MM.1S (cell line): ENCODE results near the gene SRRM3.
A peak's percentile ranks its signal among the peaks of the same experiment; 100 is the strongest.

ENCODE experiments used
- DNase-seq: peaks from one replicate; pipeline ENCODE4 v3.0.0-alpha.2; 2015
- H2AFZ ChIP-seq: fragments of 300-600 bp; sonication (generic); 2 replicates; pipeline ENCODE4 v1.6.0; 2016; ENCODE audit warnings: antibody characterized with exemption, low read length
- H3F3A ChIP-seq: fragments of 300-600 bp; sonication (generic); 2 replicates; pipeline ENCODE4 v1.6.1; 2016; ENCODE audit warnings: mild to moderate bottlenecking, antibody characterized with exemption, low read length, moderate library complexity, mixed read lengths; ENCODE audit not compliant: insufficient read depth
- H3K27ac ChIP-seq: fragments of 300-600 bp; sonication (generic); 2 replicates; pipeline ENCODE4 v1.5.1; 2016; ENCODE audit warnings: mild to moderate bottlenecking, low read length
- H3K27me3 ChIP-seq: fragments of 300-600 bp; sonication (generic); replicated peaks from 2 replicates; pipeline ENCODE4 v1.6.0; 2016; ENCODE audit warnings: low read length; ENCODE audit not compliant: insufficient read depth
- H3K36me3 ChIP-seq: fragments of 300-600 bp; sonication (generic); replicated peaks from 2 replicates; pipeline ENCODE4 v1.6.1; 2016; ENCODE audit warnings: mild to moderate bottlenecking, low read length, mixed read lengths; ENCODE audit not compliant: insufficient read depth
- H3K4me1 ChIP-seq: fragments of 300-600 bp; sonication (generic); 2 replicates; pipeline ENCODE4 v1.6.1; 2016; ENCODE audit warnings: low read length, mixed read lengths
- H3K4me2 ChIP-seq: fragments of 300-600 bp; sonication (generic); 2 replicates; pipeline ENCODE4 v1.6.0; 2016; ENCODE audit warnings: low read depth, low read length
- H3K4me3 ChIP-seq: fragments of 300-600 bp; sonication (generic); 2 replicates; pipeline ENCODE4 v1.5.1; 2016; ENCODE audit warnings: low read length, mixed read lengths
- H3K79me2 ChIP-seq: fragments of 300-600 bp; sonication (generic); 2 replicates; pipeline ENCODE4 v1.6.1; 2016; ENCODE audit warnings: mixed run types, low read length, mixed read lengths
- H3K9ac ChIP-seq: fragments of 300-600 bp; sonication (generic); 2 replicates; pipeline ENCODE4 v1.6.1; 2016; ENCODE audit warnings: low read length, mixed read lengths
- H3K9me2 ChIP-seq: fragments of 300-600 bp; sonication (generic); replicated peaks from 2 replicates; pipeline ENCODE4 v1.6.1; 2016; ENCODE audit warnings: mild to moderate bottlenecking, low read length, mixed read lengths; ENCODE audit not compliant: insufficient read depth
- H3K9me3 ChIP-seq: fragments of 300-600 bp; sonication (generic); replicated peaks from 2 replicates; pipeline ENCODE4 v1.6.1; 2016; ENCODE audit warnings: mild to moderate bottlenecking, low read length, mixed read lengths; ENCODE audit not compliant: insufficient read depth
- H4K20me1 ChIP-seq: fragments of 300-600 bp; sonication (generic); 2 replicates; pipeline ENCODE4 v1.6.1; 2016; ENCODE audit warnings: mild to moderate bottlenecking, low read length, moderate library complexity, mixed read lengths; ENCODE audit not compliant: insufficient read depth
- EZH2 ChIP-seq: fragments of 300-600 bp; sonication (generic); optimal IDR thresholded peaks from 2 replicates; pipeline ENCODE3; 2017; ENCODE audit warnings: low read depth, mild to moderate bottlenecking, antibody characterized with exemption, low read length, mixed read lengths
- EZH2phosphoT487 ChIP-seq: fragments of 300-600 bp; sonication (generic); IDR thresholded peaks from 2 replicates; pipeline ENCODE4 v1.6.1; 2018; ENCODE audit warnings: antibody characterized with exemption, low read length
- TF ChIP-seq, protein P1 (sequence below): fragments of 300-600 bp; sonication (generic); IDR thresholded peaks from 2 replicates; pipeline ENCODE4 v1.5.1; 2016; ENCODE audit warnings: antibody characterized with exemption, low read length, mixed read lengths

The SRRM3 gene

DNA sequence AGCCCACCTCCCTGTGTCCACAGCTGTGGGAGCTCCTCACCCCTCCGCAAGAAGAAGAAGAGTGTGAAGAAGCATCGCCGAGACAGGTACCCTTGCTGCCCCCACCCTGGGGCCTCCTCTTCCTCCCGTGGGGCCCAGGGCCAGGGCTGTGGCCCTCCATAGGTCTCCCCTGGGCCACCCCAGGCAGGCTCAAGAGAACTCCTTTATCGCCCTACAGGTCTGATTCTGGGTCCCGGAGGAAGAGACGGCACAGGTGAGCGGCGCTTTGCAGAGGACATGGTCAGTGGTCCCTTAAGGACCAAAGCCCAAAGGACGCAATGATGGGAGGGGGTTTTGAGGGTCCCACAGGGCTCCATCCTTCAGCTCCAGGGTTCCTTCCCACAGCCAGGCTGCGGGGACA lies 59.6 kb downstream of the SRRM3 start:
- Histone ChIP-seq H3K36me3 (no peaks in the 10 kb centered on the region), H3K9me2 (no peaks in the 10 kb centered on the region), H3K4me2 (no peak overlapping the region), H3K27me3 (peaks cover 22% of the 10 kb centered on the region), H3K4me1 (no peaks in the 10 kb centered on the region), H3K27ac (no peak overlapping the region), H4K20me1 (no peaks in the 10 kb centered on the region), H3K79me2 (no peaks in the 10 kb centered on the region), H3K9me3 (no peaks in the 10 kb centered on the region), H3K9ac (no peak overlapping the region), H2AFZ (no peak overlapping the region), H3K4me3 (no peak overlapping the region), H3F3A (no peaks in the 10 kb centered on the region)
- TF ChIP-seq EZH2phosphoT487 (no peak), EZH2 (no peak)
- TF ChIP-seq, protein P1, sequence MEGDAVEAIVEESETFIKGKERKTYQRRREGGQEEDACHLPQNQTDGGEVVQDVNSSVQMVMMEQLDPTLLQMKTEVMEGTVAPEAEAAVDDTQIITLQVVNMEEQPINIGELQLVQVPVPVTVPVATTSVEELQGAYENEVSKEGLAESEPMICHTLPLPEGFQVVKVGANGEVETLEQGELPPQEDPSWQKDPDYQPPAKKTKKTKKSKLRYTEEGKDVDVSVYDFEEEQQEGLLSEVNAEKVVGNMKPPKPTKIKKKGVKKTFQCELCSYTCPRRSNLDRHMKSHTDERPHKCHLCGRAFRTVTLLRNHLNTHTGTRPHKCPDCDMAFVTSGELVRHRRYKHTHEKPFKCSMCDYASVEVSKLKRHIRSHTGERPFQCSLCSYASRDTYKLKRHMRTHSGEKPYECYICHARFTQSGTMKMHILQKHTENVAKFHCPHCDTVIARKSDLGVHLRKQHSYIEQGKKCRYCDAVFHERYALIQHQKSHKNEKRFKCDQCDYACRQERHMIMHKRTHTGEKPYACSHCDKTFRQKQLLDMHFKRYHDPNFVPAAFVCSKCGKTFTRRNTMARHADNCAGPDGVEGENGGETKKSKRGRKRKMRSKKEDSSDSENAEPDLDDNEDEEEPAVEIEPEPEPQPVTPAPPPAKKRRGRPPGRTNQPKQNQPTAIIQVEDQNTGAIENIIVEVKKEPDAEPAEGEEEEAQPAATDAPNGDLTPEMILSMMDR = no peak
- no peak for DNase-seq

DNA sequence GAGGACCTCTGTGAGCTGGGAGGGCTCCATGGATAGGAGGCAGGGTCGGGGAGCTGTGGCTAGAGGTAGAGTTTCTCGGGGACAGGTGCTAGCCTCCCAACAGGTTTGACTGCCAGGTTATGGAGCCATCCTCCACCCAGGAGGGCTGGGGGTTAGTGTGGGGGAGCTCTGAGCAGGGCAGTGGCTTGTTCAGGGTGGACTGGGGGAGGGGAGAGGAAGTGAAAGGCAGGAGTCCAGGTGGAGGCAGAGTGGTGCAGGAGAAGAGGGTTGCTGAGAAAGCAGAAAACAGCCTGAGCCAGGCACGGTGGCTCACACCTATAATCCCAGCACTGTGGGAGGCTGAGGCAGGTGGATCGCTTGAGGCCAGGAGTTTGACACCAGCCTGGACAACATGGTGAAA lies 60.2 kb downstream of the SRRM3 start:
- no peaks in the 10 kb centered on the region for H3K79me2 ChIP-seq

DNA sequence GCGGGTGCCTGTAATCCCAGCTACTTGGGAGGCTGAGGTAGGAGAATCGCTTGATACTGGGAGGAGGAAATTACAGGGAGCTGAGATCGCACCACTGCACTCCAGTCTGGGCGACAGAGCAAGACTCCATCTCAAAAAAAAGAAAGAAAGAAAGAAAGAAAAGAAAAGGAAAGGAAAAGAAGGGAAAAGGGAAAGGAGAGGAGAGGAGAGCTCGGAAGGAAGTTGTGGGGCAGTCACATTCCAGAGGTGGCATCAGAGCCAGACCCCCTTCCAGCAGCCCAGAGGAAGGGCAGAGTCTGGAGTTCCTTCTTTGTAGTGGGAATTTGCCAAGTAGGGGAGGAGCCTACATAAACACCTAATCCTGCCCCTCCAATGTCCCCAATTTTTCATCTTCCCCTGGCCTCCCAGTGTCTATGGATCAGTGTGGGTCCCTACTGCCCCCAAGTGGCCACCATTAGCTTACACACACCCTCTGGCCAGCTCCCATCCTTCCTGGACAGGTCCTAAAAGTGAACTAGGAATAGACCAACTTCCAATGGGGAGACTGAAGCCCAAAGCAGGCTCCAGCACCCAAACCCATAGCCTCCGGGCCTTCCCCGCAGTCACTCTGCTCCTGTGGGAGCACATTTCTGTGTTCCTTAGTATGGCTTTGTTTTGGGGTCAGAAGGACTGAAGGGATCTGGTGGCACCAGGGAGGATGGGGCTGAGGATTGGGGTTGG lies 61.1 kb downstream of the SRRM3 start:
- no peak overlapping the region for H3K4me2 ChIP-seq
- H3K79me2 ChIP-seq = no peaks in the 10 kb centered on the region
- H3K27ac ChIP-seq = no peak overlapping the region
- no peak overlapping the region for H3K4me3 ChIP-seq
- H3K27me3 ChIP-seq = peaks cover 20% of the 10 kb centered on the region
- no peak for TF ChIP-seq EZH2
- TF ChIP-seq, protein P1 = peak; percentile 74
- no peaks in the 10 kb centered on the region for H4K20me1 ChIP-seq
- H3K36me3 ChIP-seq = no peaks in the 10 kb centered on the region
- no peaks in the 10 kb centered on the region for H3K9me2 ChIP-seq
- no peak overlapping the region for H2AFZ ChIP-seq
- H3K4me1 ChIP-seq = no peaks in the 10 kb centered on the region
- H3F3A ChIP-seq = no peaks in the 10 kb centered on the region
- H3K9ac ChIP-seq = no peak overlapping the region
- no peaks in the 10 kb centered on the region for H3K9me3 ChIP-seq
- peak; percentile 52 for DNase-seq

More for the DNA sequence above, 60.2 kb downstream of the SRRM3 start:
- H3K27me3 ChIP-seq = peaks cover 24% of the 10 kb centered on the region
- no peak overlapping the region for H3K4me3 ChIP-seq
- TF ChIP-seq EZH2phosphoT487 (no peak), EZH2 (no peak)
- TF ChIP-seq, protein P1 = no peak
- no peaks in the 10 kb centered on the region for H4K20me1 ChIP-seq
- H3K27ac ChIP-seq = no peak overlapping the region
- H2AFZ ChIP-seq = no peak overlapping the region
- no peaks in the 10 kb centered on the region for H3K4me1 ChIP-seq
- DNase-seq = no peak
- H3K9me3 ChIP-seq = no peaks in the 10 kb centered on the region
- H3K9ac ChIP-seq = no peak overlapping the region
- no peaks in the 10 kb centered on the region for H3K9me2 ChIP-seq
- H3K36me3 ChIP-seq = no peaks in the 10 kb centered on the region
- no peaks in the 10 kb centered on the region for H3F3A ChIP-seq
- H3K4me2 ChIP-seq = no peak overlapping the region
